ENCODE measurements around the gene KCNIP3.
"Not testable (repeated sequence)": the region's sequence is repeated elsewhere in the genome, so short reads cannot be mapped to it uniquely, and the experiment has no call there.

KCNIP3 gene

DNA sequence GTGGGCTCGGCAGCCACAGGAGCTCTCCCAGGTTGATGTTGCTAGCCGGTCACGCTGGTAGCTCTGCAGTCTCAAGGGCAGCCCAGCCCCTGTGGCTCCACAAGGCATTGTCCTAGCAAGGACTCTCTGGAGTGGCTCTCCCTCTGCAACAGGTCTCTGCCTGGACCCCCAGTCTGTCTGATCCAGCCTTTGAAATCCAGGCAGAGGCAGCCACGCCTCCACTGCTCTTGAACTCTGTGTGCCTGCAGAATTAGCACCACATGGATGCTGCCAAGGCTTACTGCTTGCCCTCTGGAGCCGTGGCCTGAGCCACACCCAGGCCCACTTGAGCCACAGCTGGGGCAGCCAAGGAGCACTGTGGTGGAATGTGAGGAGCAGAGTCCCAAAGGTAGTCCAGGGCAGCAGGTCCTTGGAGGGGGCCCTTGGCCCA lies 62.4 kb downstream of the KCNIP3 start:
- DNase-seq (ENCODE audit: low read depth in 2 of 2): no peak

DNA sequence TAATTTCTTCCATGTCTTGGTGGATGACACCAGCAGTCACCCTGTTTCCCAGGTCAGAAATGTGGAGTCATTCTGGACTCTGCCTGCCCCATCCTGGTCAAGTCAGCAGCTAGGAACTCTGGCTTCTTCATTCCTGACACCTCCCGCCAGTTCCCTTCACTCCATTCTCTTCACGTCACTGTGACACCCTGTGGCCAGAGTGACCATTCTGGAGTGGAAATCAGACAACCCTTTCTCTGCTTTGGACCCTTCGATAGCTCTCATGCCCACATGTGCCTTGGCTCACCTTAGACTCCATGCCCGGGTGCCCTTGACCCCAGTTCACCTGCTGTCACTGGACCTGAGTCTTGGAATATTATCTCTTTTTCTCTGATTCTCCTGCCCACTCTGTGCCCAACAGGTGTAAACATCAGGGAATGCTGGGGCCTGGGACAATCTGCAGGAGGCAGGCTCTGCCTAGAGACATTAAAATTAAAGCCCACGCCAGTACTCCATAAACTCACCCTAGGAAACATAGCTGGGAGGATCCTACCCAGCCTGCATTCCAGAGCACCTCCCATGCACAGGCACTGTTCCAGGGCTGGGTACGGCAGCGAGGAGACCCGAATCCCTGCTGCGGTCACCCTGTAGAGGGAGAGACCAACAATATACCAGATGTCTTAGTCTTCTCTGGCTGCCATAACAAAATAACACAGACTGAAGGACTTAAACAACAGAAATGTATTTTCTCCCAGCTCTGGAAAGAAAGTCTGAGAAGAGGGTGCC lies 64.3 kb downstream of the KCNIP3 start:
- DNase-seq (ENCODE audit: low read depth in 2 of 2): no peak

DNA sequence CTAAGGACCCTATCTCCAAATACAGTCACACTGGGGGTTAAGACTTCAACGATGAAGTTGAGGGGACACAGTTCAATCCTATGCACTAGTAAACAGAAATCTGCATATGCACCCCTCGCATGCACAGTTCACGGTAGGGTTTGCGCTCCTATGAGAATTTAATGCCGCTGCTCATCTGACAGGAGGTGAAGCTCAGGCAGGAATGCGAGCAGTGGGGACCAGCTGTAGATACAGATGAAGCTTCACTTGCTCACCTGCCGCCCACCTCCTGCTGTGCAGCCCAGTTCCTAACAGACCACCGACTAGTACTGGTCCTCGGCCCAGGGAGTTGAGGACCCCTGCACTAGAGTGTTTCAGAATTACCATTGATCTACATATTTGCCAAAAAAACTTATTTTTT lies 65.3 kb downstream of the KCNIP3 start:
- DNase-seq (ENCODE audit: low read depth in 2 of 2): no peak

DNA sequence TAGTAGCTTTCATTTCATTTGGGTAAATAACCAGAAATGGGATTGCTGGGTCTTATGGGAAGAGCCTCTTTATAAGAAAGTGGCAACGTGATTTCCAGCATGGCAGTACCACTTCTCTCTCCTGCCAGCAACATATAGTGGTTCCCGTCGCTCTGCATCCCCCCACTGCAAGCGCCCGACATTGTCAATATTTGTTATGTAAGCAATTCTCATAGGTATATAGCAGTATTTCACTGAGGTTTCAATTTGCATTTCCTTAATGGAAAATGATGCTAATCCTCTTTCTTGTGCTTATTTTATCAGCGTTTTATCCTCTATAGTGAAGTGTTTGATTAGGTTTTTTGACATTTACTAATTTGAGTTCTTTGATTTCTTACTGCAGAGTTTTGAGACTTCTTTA lies 69.4 kb downstream of the KCNIP3 start:
- no peak for DNase-seq (ENCODE audit: low read depth in 2 of 2)

DNA sequence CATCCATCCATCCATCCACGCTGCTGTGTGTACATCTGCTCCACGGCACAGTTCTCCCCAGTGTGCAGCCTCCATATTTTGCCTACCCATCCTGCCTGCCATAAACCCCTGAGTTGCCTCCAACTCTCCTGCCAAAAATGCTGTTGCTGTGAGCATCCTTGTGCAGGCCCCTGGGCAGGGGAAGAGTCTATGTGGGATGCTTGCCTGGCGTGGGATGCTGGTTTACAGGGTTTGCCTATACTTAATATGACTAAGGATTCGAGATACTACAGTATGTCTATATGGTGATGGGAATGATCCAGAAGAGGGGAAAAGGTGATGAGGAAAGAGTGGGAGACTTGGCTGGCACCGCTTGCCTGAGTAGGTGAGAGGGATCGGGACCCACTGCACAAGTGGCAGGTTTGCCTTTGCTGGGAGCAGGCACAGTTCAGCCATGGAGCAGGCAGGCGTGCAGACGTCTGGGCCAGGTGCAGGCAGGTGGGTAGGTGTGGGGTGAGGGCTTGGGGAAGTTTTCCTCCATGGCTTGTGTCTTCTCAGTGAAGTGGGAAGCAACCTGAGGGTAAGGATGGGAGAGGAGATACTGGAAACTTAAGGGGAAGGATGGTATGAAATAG lies 75.2 kb downstream of the KCNIP3 start:
- DNase-seq (ENCODE audit: low read depth in 2 of 2): no peak

DNA sequence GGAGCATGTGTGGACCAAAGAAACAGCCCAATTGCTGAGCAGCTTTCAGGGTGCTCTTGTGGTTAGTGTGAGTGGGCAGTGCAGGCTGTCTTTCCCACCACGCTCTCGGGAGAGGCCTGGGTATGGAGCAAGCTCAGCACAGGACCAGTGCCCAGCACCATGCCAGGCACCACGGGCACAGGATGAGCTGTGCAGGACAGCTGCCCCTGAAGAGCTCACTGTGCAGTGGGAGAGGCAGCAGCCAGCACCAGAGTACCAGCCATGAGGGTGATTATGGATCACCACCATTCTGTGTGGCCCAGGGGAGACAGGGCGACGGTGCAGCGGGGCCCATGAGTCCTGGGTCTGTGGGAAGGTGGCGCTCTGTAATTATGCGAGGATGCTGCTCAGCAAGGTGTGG lies 75.7 kb downstream of the KCNIP3 start:
- no peak for DNase-seq (ENCODE audit: low read depth in 2 of 2)

DNA sequence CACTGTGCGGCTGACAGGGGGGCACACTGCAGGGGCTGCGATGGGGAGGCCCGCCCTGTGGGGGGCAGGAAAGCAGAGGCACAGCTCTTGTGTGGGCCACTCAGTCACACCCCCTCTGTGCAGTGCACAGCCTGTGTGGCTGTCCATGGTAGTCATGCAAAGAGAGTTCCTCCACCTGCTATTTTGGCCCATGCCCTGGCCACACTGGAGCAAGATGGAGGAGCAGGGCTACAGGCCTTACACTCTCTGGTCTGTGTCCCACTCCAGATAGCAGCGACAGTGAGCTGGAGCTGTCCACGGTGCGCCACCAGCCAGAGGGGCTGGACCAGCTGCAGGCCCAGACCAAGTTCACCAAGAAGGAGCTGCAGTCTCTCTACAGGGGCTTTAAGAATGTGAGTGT lies 76.9 kb downstream of the KCNIP3 start:
- no peak for DNase-seq (ENCODE audit: low read depth in 2 of 2)

DNA sequence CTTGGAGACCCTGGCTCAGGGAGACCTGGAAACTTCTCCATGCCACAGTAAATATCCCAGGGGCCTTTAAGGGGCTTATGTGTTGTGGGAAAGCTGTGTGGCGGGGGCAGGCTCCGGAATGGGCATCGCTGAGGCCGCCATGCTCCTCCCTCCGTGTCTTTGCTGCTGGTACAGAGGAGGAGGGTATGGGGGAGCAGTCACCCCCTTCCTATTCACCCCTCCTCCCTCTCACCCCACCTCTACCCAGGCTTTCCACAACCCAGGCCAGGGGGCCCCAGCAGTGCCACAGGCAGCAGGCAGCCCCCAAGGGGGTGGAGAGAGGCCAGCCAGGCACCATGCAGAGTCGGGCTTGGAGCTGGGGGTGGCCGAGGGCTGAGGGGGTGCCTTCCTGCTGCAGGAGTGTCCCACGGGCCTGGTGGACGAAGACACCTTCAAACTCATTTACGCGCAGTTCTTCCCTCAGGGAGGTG lies 77.3 kb downstream of the KCNIP3 start:
- DNase-seq (ENCODE audit: low read depth in 2 of 2): no peak

DNA sequence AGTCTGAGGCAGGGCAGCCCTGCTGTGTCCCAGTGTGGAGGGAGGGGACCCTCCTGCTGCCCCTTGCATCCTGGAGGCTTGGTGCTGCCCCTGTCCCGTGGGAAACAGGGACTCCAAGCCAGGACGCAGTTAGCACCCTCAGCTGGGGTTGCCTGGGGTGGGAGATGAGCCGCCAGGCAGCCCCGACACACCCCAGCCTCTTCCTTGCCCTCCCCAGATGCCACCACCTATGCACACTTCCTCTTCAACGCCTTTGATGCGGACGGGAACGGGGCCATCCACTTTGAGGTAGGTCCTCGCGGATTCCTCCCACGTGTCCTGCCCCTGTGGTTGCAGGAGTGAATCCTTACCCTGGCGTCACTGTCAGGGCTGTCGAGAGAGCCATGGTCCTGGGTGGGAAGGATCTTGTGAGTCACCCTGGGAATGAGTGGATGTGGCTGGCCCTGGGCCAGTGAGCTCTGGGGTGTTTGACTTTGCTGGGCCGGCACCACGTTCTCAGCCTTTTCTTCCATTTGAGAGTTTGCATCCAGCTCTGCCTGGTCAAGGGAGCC lies 77.8 kb downstream of the KCNIP3 start:
- DNase-seq (ENCODE audit: low read depth in 2 of 2): no peak

DNA sequence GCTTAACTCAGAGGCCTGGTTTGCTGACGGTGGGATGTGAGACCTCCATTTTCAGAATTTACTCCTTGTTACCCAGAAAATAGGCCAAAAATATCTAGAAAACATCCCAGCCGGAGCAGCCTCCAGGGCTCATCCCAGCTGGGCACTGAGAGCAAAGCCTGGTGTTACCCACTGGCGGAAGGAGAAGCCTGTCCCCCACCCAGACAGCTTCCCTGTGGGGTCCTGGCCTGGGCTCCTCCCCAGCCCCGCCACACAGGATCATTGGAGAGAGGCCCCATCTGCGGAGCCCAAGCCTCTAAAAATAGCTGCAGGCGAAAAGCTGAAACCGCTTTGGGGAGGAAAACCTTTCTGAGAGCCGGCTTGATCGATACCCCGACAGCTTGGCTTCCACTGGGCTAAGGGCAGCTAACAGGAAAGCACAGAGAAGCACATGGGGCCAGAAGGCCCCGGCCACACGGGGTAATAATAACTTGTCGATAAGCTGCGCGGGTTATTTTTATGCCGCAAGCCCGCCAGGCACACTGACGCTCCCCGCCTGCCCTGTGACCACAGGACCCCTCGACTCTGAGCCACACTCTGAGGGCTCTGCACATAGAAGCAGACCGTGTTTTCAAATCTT lies 78.5 kb downstream of the KCNIP3 start:
- no peak for DNase-seq (ENCODE audit: low read depth in 2 of 2)

DNA sequence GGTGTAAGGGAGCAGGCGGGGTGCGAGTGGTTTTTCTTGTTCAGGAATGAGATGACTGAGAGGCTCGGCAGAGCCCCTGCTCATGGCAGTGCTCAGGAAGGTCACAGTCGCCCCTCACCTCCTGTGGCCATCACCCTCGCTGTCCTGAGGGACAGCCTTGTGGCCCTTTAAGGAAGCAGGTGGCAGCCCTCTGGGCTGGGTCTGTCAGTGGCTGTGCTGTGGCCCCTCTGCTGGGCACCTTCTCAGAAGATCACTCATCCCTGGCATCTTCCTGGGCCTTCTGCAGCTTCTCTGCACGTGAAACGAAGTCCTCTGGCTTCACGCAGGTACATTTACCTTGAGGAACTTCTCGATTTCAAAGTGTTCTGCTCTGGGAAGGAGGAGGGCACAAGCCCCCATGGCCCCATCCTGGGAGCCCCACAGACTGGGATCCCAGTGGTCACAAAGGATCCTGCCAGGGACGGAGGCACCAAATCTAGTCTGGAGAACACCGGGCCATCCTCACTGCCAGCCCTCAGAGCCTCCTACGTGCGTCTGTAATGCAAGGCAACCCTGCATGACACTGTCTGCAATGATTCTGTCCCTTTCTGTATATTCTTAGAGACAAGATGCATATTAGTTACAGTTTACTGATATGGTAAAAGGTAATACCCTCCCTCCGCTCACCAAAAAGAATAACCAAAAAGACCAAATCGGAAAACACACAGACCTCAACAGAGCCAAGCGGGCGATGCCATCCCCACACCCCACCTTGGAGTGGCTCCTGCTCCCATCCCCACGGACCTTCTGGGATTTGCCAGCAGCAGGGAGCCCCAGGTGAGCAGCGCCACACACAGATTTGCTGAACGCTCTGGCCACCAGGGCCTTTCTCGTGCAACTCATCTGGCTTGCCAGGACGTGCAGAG lies 79.4 kb downstream of the KCNIP3 start:
- DNase-seq (ENCODE audit: low read depth in 2 of 2): no peak

DNA sequence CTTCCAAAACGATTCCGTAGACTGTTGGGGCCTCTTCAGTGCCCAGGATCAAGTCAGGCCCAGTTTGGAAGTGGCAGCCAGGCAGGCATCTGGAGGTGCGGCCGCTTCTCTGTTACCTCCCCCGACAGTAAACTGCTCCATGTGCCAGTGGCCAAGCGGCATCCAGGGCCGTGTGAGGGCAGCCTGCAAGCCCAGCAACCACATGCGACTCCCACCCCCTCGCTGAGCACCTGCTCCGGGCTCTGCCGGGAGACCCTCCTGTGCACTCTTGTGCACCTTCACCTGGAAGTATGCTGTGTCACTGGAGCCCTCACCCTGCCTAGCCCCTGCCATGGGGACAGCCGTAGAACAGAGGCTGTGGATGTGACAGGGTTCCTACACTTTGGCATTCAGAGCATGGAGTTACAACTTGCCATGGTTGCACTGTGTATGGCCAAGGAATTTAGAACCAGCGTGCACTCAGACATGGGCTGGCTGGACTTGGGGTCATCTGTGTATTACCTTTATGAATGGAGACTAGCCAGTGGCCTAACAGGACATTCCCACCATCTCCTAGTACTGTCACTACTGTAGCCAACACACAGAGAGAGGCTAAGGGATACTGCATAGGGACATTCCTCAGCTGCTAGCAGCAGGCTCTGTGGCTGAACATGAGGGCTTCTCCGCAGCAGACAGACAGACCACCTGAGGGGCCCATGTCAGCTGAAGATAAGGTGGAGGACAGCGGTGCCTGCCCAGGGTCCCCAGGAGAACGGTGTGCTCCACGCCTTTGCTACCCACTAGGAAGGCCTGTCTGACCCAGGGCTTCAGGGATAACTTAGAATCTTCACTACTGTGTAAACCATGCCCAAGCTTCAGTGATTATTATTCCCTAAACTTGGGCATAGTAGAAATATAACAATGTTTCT lies 80.3 kb downstream of the KCNIP3 start:
- DNase-seq (ENCODE audit: low read depth in 2 of 2): no peak

DNA sequence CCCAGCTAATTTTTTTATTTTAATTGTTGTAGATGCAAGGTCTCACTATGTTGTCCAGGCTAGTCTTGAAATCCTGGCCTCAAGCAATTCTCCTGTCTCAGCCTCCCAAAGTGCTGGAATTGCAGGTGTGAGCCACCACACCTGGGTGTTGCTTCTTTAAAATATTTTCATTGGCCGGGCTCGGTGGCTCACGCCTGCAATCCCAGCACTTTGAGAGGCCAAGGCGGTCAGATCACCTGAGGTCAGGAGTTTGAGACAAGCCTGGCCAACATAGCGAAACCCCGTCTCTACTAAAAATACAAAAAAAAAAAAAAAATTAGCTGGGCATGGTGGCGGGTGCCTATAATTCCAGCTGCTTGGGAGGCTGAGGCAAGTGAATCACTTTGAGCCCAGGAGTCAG lies 81.1 kb downstream of the KCNIP3 start:
- not testable (repeated sequence) for DNase-seq (ENCODE audit: low read depth in 2 of 2)

DNA sequence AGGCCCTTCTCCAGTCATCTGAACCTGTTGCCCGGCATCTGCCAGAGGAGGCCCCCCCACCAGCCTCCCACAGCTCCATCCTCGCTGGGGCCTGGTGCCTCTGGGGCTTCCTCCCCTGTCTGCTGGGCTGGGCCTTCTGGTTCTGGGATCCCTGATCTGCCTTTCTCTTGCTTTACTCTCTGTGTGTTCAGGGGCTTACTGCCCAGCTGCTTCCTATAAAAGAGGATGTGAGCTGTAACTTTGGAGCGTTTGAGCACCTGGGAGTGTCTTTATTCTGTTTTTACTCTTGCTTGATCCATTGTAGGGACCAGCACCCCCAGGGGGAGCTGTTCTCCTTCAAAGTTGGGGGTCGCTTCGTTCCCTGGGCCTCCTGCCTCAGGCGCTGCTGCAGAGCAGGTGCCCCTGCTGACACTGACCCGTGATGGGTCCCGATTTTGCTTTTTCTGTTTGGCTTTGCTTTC lies 82.3 kb downstream of the KCNIP3 start:
- DNase-seq (ENCODE audit: low read depth in 2 of 2): no peak

DNA sequence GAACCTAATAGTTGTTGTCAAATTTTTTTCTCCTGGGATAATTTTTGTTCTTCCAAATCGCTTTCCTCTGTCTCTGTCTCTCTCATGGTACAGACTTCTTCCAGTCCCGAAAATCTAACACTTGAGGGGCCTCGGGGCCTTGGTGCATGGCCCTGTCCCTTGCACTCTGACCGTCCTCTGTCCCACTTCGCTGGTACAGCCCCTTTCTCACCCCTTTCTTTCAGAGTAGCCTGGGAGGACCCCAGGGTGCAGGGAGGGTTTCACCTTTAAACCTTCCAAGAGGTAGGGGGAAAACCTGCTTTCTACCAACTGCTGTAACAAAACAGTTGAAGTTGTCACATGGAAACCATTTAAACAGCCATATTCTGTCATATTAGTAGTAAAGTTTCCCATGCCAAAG lies 83.1 kb downstream of the KCNIP3 start:
- no peak for DNase-seq (ENCODE audit: low read depth in 2 of 2)

DNA sequence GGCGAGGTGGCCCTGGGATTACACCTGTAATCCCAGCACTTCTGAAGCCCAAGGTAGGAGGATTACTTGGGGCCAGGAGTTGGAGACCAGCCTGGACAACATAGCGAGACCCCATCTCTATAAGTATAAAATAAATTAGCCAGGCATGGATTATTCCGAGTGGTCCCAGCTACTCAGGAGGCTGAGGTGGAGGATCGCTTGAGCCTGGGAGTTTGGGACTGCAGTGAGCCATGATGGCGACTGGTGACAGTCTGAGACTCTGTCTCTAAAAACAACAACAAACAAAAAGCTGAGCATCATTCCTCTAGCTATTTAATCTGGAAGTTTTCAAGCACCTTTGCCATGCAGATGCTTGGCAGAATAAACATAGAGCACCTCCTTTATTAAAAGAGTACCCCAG lies 83.6 kb downstream of the KCNIP3 start:
- no peak for DNase-seq (ENCODE audit: low read depth in 2 of 2)

DNA sequence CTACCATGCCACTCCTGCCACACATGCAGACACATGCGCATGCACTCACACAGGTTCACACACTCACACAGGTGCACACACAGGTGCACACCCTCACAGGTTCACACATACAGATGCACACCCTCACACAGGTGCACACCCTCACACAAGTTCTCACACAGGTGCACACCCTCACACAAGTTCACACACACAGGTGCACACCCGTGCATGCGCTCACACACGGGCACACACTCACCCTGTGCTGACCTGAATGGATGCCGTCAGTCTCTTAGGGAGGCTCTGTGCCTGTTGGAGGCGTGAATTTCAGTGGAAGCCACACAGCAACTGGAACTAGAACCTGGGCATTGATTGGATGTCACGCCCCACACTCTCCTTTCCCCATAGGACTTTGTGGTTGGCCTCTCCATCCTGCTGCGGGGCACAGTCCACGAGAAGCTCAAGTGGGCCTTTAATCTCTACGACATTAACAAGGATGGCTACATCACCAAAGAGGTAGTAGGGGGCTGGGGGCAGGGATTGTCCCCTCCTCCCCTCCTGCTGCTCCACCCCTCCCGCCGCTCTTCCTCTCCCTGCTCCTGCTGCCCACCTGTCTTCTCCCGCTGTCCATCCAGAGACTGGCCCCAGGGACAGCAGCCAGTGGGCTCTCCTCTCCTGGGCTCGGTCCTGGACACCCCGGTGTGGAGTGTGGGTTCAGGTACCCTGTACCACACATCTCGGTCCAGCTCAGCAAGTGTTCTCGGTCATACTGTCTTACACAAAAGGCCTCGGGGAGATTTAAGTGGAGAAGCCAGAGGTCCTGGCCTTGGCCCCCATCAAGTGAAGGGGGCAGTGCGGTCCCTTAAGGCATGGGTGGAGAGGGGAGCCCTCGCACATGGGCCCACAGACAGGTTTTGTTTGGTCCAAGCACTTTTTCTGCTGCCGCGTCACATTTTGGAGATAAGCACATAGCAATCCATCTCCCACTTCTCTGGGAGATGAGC lies 84.4 kb downstream of the KCNIP3 start:
- no peak for DNase-seq (ENCODE audit: low read depth in 2 of 2)

DNA sequence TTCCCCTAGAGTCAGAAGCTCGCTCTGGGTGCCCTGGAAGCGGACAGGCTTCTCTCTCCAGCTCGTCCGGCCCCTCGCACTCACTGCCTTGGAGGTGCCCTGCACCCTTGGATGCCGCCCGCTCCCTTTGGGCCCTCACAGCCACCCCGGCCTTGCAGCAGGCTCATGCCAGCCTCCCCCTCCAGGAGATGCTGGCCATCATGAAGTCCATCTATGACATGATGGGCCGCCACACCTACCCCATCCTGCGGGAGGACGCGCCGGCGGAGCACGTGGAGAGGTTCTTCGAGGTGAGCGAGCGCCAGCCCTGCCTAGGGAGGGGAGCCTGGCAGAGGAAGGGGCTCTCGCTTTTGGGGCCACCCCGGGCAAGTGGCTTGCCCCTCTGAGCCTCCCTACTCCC lies 85.0 kb downstream of the KCNIP3 start:
- no peak for DNase-seq (ENCODE audit: low read depth in 2 of 2)

All from stimulated activated CD8-positive, alpha-beta memory T cell treated with anti-CD3 and anti-CD28 coated beads, Interleukin-15, amount 100 ng/mL, for 48 hours (primary cell).